GM12891 (cell line): ENCODE data around the gene RIN3.

ENCODE experiments used
- PAX5 ChIP-seq: IDR thresholded peaks from 2 replicates; pipeline ENCODE4 v1.6.1; 2011; ENCODE audit warnings: low read length, moderate library complexity, mild to moderate bottlenecking; ENCODE audit not compliant: insufficient read depth, severe bottlenecking
- POLR2A ChIP-seq: IDR thresholded peaks from 2 replicates; pipeline ENCODE4 v1.6.1; 2011; ENCODE audit warnings: low read depth, low read length, control low read depth
- POLR2AphosphoS5 ChIP-seq: IDR thresholded peaks from 2 replicates; pipeline ENCODE4 v1.6.1; 2011; ENCODE audit warnings: low read depth, low read length, control low read depth
- POU2F2 ChIP-seq: IDR thresholded peaks from 2 replicates; pipeline ENCODE4 v1.6.1; 2011; ENCODE audit warnings: low read depth, mild to moderate bottlenecking, control low read depth, low read length, moderate library complexity
- SPI1 ChIP-seq: IDR thresholded peaks from 2 replicates; pipeline ENCODE4 v1.6.1; 2011; ENCODE audit warnings: low read depth, low read length, control low read depth
- TAF1 ChIP-seq: IDR thresholded peaks from 2 replicates; pipeline ENCODE4 v1.6.1; 2011; ENCODE audit warnings: low read depth, low read length, control low read depth

GRCh38 chr14:92575748-92576303, 62.2 kb downstream of the RIN3 start:
- TF ChIP-seq TAF1 (no peak), POLR2A (no peak), PAX5 (no peak), POLR2AphosphoS5 (no peak), SPI1 (no peak), POU2F2 (no peak)
